Stimulated activated CD8-positive, alpha-beta memory T cell treated with anti-CD3 and anti-CD28 coated beads, Interleukin-7, amount 100 ng/mL, for 48 hours (primary cell): ENCODE data around the gene ERMAP.
"Not testable (repeated sequence)": the region's sequence is repeated elsewhere in the genome, so short reads cannot be mapped to it uniquely, and the experiment has no call there.

Source experiments
- DNase-seq, 2 donors: peaks; one replicate each; pipeline ENCODE4 v3.0.0-alpha.2; 2020; ENCODE audit warnings: low read depth in 1 of 2; ENCODE audit errors: extremely low read depth in 1 of 2

ERMAP gene

DNA sequence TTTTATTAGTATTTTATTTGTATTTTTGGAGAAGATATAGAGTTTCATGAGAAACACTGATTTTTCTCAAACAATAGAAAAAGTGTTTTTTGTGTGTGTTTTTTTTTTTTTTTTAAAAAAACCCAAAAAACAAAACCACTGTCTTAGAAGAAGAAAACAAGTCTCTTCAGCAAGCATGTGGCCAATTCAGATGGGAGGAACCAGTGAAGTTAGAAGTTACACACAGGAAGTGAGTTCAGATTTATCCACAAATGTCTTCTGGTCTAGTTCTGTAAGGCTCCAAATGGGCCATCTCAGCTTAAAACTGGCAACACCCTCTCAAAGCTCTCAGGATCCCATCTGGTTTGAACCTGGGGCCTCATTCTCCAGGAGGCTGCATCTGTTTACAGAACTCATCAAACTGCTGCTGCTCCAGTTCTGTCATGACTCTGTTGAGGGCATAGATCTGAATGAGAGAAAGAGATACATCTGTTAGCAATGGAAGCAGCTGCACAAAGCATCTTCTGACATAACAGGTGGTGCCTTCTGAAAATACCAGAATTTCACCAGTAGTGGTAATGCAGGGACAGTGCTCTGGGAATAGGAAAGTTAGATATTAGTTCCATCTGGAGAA, 9.8 kb upstream of the ERMAP start:
- no peak for DNase-seq

DNA sequence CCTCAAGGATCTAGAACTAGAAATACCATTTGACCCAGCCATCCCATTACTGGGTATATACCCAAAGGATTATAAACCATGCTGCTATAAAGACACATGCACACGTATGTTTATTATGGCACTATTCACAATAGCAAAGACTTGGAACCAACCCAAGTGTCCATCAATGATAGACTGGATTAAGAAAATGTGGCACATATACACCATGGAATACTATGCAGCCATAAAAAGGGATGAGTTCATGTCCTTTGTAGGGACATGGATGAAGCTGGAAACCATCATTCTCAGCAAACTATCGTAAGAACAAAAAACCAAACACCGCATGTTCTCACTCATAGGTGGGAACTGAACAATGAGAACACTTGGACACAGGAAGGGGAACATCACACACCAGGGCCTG, 2.1 kb upstream of the ERMAP start:
- not testable (repeated sequence) for DNase-seq

DNA sequence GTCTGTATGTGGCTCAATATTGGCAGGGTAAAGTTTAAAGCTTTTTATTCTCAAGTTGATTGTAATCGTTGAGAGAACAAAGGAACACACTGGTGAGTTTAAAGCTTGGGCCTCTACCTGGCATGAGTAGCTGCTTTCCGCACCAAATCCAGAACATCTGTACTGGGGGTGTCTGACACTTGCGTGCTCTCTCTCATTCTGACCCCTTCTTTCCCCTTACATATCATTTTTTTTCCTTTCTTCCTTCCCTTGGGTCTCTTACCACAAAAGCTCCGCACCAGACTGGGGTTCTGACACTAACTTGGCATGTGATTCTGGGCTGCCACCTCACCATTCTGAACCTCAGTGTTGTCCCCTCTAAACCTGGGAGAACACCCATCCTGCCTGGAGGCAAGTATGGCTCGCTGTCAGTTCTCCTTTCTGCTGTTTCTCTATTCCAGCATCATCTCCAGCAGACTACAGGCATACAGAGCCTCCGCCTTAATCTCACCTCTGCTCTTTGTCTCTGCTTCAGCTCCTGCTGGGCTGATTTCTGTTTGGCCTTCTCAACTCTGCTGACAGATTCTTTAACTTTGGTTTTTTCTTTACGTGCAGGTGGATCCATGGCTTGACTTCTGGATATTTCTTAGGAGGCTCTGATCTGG, 859 bp upstream of the ERMAP start:
- peak in 1 of 2 donors; percentile 5 for DNase-seq

DNA sequence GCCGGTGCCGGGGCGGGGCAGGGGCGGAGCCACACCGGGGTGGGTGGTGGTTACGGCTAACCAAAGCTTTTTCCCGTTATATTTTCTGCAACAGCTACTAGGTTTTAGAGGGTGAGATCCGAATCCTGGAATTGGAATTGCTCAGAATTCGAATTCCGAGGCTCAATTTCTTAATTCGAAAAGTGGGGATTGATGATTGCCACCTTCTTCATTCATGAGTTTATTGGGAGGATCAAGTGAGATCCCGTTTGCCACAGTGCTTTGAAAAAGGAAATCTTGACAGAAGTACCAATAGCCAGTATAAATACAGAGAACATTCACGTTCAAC, 482 bp downstream of the ERMAP start:
- DNase-seq: no peak

DNA sequence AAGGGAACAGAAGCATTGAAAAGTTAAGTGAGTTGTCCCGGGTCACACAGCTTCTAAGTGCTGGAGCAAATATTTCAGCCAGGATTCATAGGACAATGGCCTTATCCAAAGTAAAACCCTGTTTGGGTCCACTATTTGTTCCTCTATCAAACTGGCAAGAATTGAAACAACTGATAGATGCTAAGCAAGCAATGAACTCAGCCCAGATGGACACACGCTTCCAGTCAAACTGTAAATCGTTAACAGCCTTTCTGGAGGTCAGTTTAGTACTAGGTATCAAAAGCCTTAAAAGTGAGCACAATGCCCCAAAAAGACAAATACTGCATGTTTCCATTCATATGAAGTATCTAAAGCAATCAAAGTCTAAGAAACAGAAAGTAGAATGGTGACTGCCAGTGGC, 1.1 kb downstream of the ERMAP start:
- no peak for DNase-seq

DNA sequence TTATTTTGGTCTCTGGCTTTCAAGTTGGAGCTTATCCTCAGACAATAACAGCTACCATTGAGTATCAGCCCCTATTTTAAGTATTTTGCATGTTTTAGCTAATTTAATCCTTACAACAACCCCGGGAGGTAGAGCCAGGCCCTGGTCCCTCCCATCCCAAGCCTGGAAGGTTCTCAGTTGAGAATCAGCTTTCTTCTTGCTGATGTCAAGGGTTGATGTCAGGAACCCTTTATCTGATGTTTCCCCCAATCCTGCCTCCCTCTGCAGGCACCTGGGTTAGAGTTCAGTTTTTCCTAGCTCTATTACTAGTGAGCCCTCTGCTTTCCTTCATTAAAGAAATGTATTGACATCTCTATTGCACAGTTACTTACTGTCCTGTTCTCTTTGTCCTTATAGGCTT, 3.9 kb downstream of the ERMAP start:
- no peak for DNase-seq

DNA sequence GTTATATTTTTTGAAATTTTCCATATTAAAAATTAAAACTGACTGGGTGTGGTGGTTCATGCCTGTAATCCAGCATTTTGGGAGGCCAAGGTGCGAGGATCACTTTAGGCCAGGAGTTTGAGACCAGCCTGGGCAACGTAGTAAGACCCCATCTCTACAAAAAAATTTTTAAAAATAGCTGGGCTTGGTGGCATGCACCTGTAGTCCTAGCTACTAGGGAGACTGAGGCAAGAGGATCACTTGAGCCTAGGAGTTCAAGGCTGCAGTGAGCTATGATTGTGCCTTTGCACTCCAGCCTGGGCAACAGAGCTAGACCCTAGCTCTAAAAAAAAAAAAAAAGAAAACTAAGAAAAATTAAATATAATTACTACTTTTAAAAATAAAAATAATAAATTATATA, 4.8 kb downstream of the ERMAP start:
- DNase-seq: no peak

DNA sequence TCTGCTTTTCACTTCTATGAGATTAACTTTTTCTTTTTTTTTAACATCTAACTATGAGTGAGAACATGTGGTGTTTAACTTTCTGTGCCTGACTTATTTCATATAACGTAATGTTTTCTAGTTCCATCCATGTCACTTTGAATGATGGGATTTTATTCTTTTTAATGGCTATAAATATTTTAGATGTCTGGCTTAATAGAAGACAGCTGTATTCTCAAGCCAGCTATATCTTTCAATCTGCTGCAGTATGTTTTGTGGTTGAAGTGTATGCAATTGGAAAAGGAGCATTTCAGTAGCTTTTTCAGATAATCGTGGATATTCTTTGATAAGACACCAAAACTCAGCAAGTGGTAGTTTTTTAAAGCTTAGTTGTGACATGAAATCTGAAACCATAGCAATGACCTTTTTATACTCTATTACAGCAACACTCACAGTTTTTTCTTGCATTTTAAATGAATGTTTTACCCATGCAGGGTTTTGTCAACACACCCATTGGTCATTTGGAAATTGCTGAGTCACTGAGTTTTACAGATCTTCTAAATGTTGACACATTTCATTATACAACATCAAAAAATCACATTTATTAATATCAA, 6.0 kb downstream of the ERMAP start:
- DNase-seq: no peak

DNA sequence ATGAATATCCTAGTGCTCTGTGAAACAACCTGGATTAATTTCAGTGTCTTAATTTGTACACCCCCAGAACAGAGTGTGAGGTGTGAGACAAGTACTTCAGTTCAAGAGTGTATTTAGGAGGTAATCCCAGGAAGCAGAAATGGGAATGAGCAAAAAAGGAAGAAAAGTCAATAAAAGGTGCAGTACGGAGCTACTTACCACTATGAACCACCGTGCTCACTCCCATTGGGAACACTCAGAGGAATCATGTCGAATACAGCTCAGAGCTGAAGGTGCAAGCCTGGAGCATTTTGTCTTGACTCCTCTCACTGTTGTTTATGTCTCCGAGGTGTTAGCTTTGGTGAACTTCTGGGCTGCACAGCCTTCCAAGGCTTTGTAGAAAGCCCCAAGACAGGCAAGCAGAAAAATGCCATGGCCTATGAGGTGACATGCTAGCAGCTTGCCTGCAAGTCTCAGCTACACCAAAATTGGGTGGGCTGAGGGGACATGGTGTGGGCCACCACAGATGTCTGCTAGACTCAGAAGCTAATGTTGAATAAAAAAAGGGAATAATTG, 7.6 kb downstream of the ERMAP start:
- no peak for DNase-seq

DNA sequence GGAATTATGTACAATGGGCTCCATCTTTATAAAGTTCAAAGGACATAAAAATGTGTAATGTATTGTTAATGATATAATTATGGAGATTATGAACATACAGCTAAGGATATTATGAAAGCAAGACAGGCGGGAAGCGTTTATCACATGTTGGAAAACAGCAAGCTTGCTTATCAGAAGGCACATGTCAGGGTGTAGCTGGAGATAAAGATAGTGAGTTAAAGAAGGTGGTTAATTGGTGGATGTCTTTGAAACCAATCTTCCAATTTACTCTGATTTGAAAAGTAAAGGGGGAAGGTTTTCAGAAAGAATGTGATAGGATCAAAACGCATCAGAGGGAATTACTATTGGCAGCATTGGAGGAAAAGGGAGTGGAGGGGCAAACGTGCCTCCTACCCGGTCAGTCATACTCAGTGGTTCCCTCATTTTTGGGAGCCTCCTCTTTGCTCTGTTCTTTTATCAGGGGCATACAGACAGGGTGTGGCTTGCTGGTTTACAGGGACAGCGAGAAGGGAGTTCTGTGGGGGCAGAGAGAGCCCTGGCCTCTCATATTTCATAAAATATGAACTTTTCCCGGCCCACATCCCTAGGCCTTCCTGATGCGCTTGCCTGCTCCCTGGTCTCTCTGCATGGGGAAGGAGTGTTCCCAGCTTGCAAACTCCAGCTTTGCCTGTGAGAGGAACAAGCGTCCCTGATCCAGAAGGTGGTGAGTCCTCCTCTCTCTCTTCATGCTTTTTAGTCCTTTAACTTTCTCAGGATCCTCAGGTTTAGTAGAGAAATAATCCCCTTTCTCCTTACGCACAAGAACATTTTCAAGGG, 8.3 kb downstream of the ERMAP start:
- DNase-seq: no peak

DNA sequence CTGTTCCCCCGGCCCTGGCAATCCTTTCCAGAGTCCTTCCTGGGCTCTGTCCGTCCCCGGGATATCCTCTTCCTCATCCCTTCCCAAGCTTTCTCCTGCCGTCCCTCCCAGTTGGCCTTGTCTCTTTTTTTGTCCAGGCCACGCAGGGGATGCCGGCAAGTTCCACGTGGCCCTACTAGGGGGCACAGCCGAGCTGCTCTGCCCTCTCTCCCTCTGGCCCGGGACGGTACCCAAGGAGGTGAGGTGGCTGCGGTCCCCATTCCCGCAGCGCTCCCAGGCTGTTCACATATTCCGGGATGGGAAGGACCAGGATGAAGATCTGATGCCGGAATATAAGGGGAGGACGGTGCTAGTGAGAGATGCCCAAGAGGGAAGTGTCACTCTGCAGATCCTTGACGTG, 13.7 kb downstream of the ERMAP start:
- no peak for DNase-seq

DNA sequence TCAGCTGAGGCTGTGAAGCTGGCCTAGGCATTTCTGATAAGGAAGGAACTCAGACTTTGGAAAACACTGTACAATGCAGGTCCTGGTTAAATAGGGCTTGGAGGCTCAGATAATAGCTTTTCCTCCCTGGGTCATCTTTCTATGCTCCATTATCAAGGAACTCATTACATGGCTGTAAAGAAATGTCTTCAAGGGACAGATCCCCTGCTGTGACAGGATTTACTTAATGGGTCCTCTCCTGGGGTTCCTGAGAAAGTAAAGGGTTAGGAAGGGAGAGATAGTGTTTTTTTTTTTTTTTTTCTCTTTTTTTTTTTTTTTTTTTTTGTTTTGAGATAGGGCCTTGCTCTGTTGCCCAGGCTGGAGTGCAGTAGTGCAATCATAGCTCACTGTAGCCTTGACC, 14.4 kb downstream of the ERMAP start:
- DNase-seq: no peak

DNA sequence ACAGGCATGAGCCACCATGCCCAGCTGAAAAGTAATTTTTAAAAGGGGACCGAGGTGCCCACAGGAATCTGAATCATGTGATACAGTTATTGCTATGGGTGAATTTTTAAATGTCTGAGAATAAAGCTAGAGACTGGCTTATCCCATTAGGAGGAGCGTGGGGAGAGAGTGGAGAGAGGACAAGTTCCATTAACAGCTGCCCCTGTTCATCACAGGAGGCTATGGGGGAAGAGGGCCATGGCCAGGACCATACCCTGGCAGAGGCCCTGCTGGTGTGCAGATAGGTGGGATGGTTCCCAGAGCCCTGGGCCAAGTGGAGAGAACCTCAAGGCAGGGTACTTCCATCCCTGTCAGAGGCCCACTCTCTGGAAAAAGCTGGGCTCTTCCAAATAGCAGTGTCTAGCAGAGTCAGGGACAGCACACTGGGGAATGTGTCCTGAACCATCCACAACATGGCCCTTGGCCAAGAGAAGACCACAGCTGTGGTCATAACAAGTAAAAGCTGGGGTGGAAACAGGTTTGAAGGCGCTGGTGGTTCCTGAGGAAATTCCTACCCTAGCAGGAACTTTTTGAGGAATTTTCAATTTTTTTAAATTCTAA, 15.8 kb downstream of the ERMAP start:
- no peak for DNase-seq

DNA sequence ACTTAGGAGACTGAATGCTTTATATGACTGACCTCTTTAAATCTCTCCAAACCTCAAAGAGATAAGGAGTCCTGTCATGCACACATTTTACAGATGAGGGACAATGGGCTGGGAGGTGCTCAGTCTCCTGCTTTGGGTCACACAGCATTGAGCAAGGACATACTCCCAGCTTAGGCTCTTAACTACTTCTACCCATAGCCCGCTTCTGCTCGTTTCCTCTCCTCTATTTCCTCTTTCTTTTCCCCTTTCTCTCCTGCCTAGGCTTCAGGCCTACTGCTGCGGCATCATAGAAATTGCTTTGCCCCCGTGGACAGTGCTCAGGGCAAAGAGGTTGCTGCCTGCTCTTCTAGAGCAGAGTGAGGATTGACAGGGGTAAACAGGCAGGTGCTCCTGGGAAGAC, 17.1 kb downstream of the ERMAP start:
- no peak for DNase-seq

DNA sequence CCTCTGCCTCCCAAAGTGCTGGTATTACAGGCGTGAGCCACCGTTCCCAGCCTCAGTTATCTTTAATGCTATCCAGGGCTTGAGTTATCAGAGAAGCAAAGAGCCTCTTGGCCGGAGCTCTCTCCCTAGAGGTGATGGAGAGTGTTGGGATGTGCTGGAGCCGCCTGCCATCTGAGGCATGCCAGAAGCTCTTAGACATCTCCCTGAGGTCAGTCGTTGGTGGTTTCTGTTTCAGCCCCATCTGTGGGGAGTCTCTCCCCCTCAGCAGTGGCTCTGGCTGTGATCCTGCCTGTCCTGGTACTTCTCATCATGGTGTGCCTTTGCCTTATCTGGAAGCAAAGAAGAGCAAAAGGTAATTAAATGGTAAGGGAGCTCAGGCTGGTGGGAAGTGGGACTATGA, 17.9 kb downstream of the ERMAP start:
- no peak for DNase-seq

DNA sequence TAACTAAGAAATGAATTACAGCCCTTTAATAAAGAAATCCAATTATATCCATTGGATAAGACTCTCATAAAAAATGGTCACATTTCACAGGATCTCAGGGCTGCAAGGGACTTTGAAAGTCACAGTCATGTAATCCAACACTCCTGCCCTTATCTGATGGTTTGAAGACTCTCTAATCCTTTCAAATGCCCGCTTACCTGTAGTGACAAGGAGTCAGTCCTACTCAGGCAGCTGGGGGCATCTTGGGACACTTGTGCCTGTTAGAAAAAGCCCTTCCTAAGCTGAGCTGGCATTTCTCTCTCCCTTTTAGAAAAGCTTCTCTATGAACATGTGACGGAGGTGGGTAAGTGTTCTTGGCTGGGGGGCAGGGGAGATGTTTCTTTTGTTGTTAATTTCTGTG, 18.5 kb downstream of the ERMAP start:
- no peak for DNase-seq

DNA sequence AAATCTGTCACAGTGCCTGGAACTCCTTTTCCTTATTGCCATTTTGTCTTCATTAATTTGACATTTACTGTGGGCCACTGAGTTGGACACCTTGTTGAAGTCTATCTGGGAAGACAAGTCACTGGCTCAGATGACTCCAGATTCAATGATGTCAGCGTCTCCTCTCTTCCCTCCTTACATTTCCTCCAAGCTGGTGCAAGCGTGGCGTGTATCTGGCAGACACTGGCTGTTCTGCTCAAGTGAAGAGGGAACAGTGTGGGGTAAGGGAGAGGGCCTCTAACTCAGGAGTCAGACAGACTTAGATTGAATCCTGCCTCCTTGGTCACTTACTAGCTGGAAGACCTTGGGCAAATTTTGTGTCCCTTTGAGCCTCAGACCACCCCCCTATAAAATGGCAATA, 20.8 kb downstream of the ERMAP start:
- no peak for DNase-seq

DNA sequence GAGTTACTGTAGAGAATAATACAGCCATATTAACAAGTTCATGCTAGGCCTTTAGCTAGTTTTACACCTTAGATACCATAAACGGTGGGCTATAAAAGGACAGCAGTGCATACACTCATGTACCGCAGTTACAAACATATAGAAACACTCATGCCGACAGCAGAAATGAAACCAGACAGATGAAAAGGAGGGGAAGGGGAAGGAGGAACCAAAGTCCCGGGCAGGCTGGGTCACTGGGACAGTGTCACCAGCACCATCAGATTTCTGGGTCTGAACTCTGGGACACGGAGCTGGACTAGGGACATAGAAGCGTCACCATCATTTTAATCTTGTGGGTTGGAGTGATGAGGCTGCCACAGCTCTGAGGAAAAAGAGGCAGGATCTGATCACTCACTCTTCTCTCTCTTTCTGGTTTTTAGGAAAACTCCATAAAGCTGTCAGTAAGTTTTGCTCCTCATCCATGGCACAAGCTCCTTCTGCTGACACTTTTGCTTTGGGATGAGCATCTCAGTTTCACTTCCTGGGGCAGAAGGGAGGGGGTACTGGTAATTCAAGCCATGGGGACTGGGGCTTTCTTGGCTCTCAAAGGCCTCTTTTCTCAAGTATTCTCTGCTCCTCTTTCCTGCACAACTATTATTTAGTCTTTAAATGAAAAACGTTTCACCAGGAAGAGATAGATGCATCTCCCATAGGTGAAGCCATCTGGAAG, 21.7 kb downstream of the ERMAP start:
- DNase-seq: no peak

DNA sequence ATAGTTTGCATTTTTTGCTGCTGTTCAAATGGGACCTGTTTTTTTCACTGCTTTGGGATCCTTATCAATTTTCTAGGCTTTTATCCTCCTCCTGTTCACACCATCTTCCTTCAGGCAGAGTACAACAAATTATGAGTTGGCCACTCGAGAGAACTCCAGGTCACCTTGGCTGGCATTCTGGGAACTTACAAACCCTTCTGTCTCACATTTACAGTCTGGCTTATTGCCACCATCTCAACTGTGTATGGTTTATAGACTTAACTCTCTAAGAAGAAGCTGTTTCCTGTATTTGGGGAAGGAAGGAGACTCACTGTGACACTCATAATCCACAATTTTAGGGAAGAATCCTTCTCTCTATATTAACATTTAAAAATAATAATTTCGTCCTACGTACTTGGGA, 24.1 kb downstream of the ERMAP start:
- no peak for DNase-seq

DNA sequence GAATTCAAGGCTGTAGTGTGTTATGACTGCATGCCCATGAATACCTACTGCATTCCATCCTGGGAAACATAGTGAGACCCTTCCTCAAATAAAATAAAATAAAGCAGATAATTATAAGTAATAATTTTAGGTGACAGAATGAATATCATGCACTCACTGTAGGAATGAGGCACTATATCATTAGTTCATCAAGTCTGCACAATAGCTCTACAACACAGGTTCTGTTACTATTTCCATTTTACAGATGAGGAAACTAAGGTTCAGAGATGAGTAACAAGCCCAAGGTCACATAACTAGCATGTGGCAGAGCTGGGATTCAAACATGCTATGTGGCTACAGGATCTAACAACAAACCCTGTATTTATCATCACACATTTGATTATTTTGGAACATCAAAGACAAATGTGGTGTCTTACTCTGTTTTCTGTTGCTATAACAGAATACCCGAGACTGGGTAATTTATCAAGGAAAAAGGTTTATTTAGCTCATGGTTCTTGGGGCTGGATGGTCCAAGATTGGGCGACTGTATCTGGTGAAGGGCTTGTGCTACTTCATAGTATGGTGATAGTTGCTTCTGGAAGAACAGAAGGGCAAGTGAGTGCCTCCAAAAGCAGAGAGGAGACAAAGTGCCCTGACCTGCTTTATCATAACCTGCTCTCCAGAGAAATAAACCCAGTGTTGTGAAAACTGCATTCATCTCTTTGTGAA, 24.7 kb downstream of the ERMAP start:
- DNase-seq: no peak
